ENCODE results near the gene PCYOX1L.

PCYOX1L gene

GRCh38 chr5:149415066-149415967, 57.5 kb downstream of the PCYOX1L start:
- in situ Hi-C loops (cut with HindIII; ENCODE audit: low pct_ligation_motif_present, low sequenced_read_pairs) = no loop called here
- no peak for DNase-seq
- no peaks in the 10 kb centered on the region for H3K27me3 ChIP-seq (replicated peaks)
- H3K36me3 ChIP-seq (replicated peaks) = peaks cover 70% of the 10 kb centered on the region
- H3K4me3 ChIP-seq (ENCODE audit: low read depth, low read length) = no peak overlapping the region
- H3K27ac ChIP-seq = peak overlapping the region; percentile 78
- no peak for TF ChIP-seq CTCF (IDR thresholded peaks at IDR 0.05; ENCODE audit: low read depth, low read length, missing control alignments)

GRCh38 chr5:149416987-149417710, 59.3 kb downstream of the PCYOX1L start:
- no peak overlapping the region for H3K4me3 ChIP-seq (ENCODE audit: low read depth, low read length)
- no peak for TF ChIP-seq CTCF (IDR thresholded peaks at IDR 0.05; ENCODE audit: low read depth, low read length, missing control alignments)
- no peak for DNase-seq
- peak overlapping the region; percentile 85 for H3K27ac ChIP-seq
- H3K27me3 ChIP-seq (replicated peaks) = no peaks in the 10 kb centered on the region
- in situ Hi-C loops (cut with HindIII; ENCODE audit: low pct_ligation_motif_present, low sequenced_read_pairs) = no loop called here
- H3K36me3 ChIP-seq (replicated peaks) = peaks cover 73% of the 10 kb centered on the region

- no peak overlapping the region for H3K4me3 ChIP-seq (ENCODE audit: low read depth, low read length)
- no peak for TF ChIP-seq CTCF (IDR thresholded peaks at IDR 0.05; ENCODE audit: low read depth, low read length, missing control alignments)
- in situ Hi-C loops (cut with HindIII; ENCODE audit: low pct_ligation_motif_present, low sequenced_read_pairs) = no loop called here
These were observed 60.0 kb downstream of the PCYOX1L start for GRCh38 chr5:149417711-149418368.

GRCh38 chr5:149418910-149419531, 61.2 kb downstream of the PCYOX1L start:
- peaks cover 78% of the 10 kb centered on the region for H3K36me3 ChIP-seq (replicated peaks)
- H3K4me3 ChIP-seq (ENCODE audit: low read depth, low read length) = no peak overlapping the region
- H3K27me3 ChIP-seq (replicated peaks) = no peaks in the 10 kb centered on the region
- no peak for DNase-seq
- H3K27ac ChIP-seq = peak overlapping the region; percentile 85
- in situ Hi-C loops (cut with HindIII; ENCODE audit: low pct_ligation_motif_present, low sequenced_read_pairs) = no loop called here
- no peak for TF ChIP-seq CTCF (IDR thresholded peaks at IDR 0.05; ENCODE audit: low read depth, low read length, missing control alignments)

More at GRCh38 chr5:149417711-149418368, 60.0 kb downstream of the PCYOX1L start:
- no peak for DNase-seq
- Histone ChIP-seq H3K27me3 (replicated peaks) (no peaks in the 10 kb centered on the region), H3K36me3 (replicated peaks) (peaks cover 76% of the 10 kb centered on the region), H3K27ac (peak overlapping the region; percentile 85)
